Stimulated activated CD8-positive, alpha-beta memory T cell treated with anti-CD3 and anti-CD28 coated beads, Interleukin-12 subunit alpha, Interleukin-12 subunit beta, amount 100 ng/mL, for 24 hours (primary cell): ENCODE results near the gene CHMP4B.

Experiments used
- DNase-seq: peaks from one replicate; pipeline ENCODE4 v3.0.0-alpha.2; 2020; ENCODE audit errors: extremely low read depth

Gene CHMP4B

DNA sequence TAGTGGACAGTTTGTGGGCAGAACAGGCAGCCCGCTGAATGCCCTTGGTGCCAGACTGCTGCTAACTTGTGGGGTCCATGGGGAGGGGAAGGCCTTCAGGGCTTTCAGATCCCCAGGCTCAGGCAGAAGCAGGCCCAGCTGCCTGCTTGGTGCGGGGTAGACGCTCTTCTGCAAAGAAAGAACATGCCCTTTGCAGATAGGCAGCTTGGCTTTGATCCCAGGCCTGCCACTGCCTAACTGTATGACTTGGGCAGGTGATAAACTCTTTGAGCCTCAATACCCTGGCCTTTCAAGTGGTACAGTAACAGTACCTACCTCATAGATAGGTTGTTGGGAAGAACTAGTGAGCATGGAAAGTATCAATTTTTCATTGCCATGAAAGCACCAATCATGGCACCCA lies 28.4 kb downstream of the CHMP4B start:
- no peak for DNase-seq

GRCh38 chr20:33840160-33840559 lies 29.0 kb downstream of the CHMP4B start:
- DNase-seq, result no peak

- no peak for DNase-seq
These were observed 29.7 kb downstream of the CHMP4B start for GRCh38 chr20:33840759-33841435.

DNA sequence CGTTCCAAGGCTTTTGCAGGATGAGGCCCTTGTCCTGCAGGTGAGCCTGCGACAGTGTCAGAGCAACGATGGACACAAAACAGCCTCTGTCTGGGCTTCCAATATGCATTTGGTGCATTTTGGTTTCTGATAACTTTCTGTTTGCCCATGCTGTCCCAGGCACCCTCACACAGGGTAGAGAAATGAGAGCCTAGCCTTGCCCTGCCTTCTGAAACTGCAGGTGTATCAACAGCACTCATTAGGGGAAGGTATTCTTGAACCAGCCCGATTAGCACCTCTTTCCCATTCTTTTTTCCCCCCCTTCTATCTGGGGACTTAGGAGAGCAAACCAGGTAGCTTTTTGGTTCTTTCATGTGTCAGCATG lies 30.3 kb downstream of the CHMP4B start:
- no peak for DNase-seq

- no peak for DNase-seq
These were observed 31.2 kb downstream of the CHMP4B start for GRCh38 chr20:33842346-33842745.

DNA sequence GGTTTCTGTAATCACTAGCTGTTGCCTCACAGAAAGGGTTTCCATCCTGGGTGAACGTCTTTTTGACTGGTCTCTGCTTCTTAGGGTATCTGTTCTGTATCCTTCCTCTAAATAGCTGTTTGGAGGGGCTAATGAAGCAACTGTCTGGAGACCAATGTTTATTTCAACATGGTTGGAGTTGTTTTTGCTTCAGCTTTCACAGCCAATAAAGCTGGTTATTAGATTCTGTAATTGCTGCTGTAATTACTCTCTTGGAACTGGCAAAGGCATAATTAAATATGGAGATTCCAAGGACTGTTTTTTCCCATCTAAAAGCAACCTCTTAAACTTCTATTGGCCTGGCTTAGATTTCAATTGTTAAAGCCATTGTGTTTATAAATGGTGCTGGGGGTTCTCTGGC lies 31.9 kb downstream of the CHMP4B start:
- no peak for DNase-seq

DNA sequence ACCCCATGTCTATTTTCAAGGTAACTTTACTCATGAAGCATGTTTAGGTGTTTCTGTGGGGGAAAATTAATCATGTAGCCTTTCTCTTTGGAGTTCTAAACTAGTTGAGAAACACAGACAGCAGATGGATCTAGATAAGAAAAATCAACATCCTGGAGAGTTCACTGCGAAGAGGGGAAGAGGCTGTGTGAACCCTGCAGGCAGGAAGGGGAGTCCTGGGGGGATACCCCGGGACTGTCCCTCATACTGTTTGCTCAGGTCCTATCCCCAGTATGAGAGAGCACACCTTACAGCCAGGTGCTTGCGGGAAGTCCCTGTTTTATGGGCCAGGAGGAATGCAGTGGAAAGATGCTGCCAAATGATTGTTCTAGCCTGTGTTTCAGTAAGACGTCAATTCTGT lies 32.7 kb downstream of the CHMP4B start:
- no peak for DNase-seq

- no peak for DNase-seq
These were observed 35.3 kb downstream of the CHMP4B start for GRCh38 chr20:33846291-33846935.

DNA sequence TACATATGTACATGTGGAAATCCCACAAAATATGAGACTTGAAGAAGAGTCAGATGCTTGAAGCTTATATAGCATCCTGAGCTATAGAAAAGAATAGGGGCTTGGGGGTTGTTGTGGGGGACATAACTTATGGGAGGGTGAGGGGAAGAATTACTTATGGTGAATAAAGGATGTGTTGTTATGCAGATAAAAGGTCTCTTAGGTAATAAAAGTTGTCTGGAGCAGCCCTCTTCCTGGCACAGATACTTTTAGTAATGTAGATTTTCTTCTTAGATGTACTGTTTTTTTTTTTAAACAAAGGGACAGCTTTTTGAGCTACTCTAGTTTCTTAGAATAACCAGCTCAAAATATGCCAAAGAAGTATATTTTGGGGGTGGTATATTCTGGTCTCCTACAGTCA lies 35.9 kb downstream of the CHMP4B start:
- DNase-seq, result no peak

GRCh38 chr20:33848391-33848790 lies 37.2 kb downstream of the CHMP4B start:
- DNase-seq, result no peak

GRCh38 chr20:33850159-33850558 lies 39.0 kb downstream of the CHMP4B start:
- DNase-seq, result no peak

- no peak for DNase-seq
These were observed 40.8 kb downstream of the CHMP4B start for GRCh38 chr20:33851842-33852466.

GRCh38 chr20:33852626-33853506 lies 41.7 kb downstream of the CHMP4B start:
- no peak for DNase-seq

DNA sequence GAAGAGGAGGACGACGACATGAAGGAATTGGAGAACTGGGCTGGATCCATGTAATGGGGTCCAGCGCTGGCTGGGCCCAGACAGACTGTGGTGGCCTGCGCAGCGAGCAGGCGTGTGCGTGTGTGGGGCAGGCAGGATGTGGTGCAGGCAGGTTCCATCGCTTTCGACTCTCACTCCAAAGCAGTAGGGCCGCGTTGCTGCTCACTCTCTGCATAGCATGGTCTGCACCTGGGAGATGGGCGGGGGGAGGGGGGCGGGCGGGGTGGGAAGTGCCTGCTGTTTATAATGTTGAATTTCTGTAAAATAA lies 42.3 kb downstream of the CHMP4B start:
- no peak for DNase-seq

- no peak for DNase-seq
These were observed 46.8 kb downstream of the CHMP4B start for GRCh38 chr20:33857722-33858563.

DNA sequence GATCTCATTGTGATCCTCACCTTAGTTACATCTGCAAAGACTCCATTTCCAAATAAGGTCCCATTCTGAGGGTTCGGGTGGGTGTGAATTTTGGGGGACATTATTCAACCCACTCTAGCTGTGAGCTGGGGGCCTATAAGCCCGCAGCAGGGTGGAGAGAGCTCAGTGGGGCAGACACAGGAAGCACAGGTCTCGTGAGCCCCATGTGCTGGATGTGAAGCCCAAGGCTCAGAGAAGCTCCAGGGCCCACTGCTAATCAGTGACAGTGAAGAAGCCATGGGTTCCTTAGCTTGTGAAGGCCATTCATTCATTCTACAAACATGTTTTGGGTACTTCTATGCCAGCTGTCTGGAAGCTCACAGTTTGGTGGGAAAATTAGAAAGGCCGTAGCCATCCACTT lies 47.5 kb downstream of the CHMP4B start:
- DNase-seq, result no peak

- no peak for DNase-seq
These were observed 48.1 kb downstream of the CHMP4B start for GRCh38 chr20:33859157-33859695.

- DNase-seq, result no peak
These were observed 48.6 kb downstream of the CHMP4B start for GRCh38 chr20:33859751-33860150.

GRCh38 chr20:33861458-33861857 lies 50.3 kb downstream of the CHMP4B start:
- no peak for DNase-seq

- DNase-seq, result no peak
These were observed 51.7 kb downstream of the CHMP4B start for GRCh38 chr20:33862709-33863403.
